ENCODE data around the gene PNLIPRP1. TPM values are rescaled to one million over a fixed set of nuclear protein-coding genes. Genes with fewer than 3 reads are reported as not detected.

PNLIPRP1 gene
- total RNA-seq, 1 donor from 2014 or later, result not detected

DNA sequence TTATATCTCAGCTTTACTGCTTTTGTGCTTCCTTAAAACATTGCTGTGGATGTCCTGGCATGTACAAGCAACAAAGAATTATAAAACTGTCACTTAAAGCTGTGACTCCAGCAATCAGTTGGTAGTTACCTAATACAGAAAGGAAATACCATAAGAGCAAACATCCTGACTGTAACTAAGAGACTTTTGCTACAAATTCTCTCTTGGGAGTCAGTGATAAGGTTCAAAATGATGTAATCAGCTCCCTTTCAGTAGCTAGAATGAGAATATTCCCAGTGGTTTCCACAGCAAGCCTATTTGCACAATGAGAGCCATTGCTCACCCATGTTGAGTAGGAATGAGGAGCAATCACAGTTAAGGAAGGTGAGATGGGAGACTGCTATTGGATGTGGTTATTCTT is 7.6 kb downstream of the PNLIPRP1 start:
- no peaks in the 10 kb centered on the region for H3K9me3 Mint-ChIP-seq (ENCODE audit: low read depth)
- no peaks in the 10 kb centered on the region for H3K36me3 Mint-ChIP-seq (ENCODE audit: low read depth)
- no peak overlapping the region for H3K27ac Mint-ChIP-seq (ENCODE audit: unreplicated experiment)
- no peak for DNase-seq (ENCODE audit: low spot score)
- H3K27me3 Mint-ChIP-seq (ENCODE audit: low read depth), result peaks cover 17% of the 10 kb centered on the region
- no peak overlapping the region for H3K4me3 Mint-ChIP-seq (ENCODE audit: unreplicated experiment)
- H3K4me1 Mint-ChIP-seq (ENCODE audit: low read depth), result no peaks in the 10 kb centered on the region
- TF ChIP-seq, protein P1, sequence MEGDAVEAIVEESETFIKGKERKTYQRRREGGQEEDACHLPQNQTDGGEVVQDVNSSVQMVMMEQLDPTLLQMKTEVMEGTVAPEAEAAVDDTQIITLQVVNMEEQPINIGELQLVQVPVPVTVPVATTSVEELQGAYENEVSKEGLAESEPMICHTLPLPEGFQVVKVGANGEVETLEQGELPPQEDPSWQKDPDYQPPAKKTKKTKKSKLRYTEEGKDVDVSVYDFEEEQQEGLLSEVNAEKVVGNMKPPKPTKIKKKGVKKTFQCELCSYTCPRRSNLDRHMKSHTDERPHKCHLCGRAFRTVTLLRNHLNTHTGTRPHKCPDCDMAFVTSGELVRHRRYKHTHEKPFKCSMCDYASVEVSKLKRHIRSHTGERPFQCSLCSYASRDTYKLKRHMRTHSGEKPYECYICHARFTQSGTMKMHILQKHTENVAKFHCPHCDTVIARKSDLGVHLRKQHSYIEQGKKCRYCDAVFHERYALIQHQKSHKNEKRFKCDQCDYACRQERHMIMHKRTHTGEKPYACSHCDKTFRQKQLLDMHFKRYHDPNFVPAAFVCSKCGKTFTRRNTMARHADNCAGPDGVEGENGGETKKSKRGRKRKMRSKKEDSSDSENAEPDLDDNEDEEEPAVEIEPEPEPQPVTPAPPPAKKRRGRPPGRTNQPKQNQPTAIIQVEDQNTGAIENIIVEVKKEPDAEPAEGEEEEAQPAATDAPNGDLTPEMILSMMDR (IDR thresholded peaks at IDR 0.05), result no peak

DNA sequence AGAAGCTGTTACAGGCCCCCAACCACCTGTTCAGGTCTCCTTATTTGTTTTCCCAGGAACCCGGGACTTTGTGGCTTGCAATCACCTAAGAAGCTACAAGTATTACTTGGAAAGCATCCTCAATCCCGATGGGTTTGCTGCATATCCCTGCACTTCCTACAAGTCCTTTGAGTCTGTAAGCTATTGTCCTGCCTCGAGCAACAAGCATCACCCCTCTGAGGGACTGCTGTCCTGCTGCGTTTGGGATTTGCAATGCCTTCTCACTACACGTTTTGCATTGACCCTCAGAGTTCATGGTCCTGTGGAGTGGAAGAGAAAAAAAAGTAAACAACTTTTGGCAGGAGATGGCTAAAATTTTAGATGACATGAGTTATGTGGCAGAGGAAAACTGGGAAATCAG is 9.2 kb downstream of the PNLIPRP1 start:
- TF ChIP-seq, protein P1 (IDR thresholded peaks at IDR 0.05), result no peak
- Mint-ChIP-seq H3K27me3 (ENCODE audit: low read depth) (peaks cover 13% of the 10 kb centered on the region), H3K27ac (ENCODE audit: unreplicated experiment) (no peak overlapping the region), H3K9me3 (ENCODE audit: low read depth) (no peaks in the 10 kb centered on the region), H3K36me3 (ENCODE audit: low read depth) (no peaks in the 10 kb centered on the region), H3K4me3 (ENCODE audit: unreplicated experiment) (no peak overlapping the region), H3K4me1 (ENCODE audit: low read depth) (no peaks in the 10 kb centered on the region)
- DNase-seq (ENCODE audit: low spot score), result no peak

DNA sequence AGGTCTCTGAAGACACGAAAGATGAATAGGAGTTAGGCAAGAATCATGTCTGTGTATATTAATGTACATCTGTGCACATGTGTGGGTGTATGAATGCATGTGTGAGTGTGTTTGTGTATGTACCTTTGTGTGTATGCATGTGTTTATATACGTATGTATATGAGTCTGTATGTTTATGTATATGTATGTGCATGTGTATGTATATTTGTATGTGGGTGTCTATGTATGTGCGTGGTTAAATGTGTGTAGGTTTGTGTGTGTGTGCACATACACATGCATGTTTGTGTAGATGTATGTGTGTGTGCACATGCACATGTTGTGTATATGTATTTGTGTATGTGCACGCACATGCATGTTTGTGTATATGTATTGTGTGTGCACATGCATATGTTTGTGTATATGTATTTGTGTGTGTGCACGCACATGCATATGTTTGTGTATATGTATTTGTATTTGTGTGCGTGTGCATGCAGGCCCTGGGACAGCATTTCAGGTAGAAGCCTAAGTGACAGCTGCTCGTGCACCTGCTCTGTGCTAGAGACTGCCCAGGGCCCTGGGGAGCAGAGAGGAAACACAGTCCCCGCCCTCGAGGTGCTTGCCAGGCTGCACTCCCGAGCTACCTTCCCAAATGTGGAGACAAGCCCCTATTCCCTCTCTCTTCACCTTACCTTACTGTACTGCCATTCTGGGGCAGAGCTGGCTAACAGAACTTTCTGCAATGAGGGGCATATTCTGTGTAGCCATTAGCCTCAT is 12.1 kb downstream of the PNLIPRP1 start:
- DNase-seq (ENCODE audit: low spot score), result no peak
- H3K4me3 Mint-ChIP-seq (ENCODE audit: unreplicated experiment), result no peak overlapping the region
- H3K27ac Mint-ChIP-seq (ENCODE audit: unreplicated experiment), result no peak overlapping the region
- no peaks in the 10 kb centered on the region for H3K4me1 Mint-ChIP-seq (ENCODE audit: low read depth)
- no peaks in the 10 kb centered on the region for H3K36me3 Mint-ChIP-seq (ENCODE audit: low read depth)
- H3K9me3 Mint-ChIP-seq (ENCODE audit: low read depth), result no peaks in the 10 kb centered on the region
- TF ChIP-seq, protein P1 (IDR thresholded peaks at IDR 0.05), result no peak
- H3K27me3 Mint-ChIP-seq (ENCODE audit: low read depth), result peaks cover 11% of the 10 kb centered on the region

DNA sequence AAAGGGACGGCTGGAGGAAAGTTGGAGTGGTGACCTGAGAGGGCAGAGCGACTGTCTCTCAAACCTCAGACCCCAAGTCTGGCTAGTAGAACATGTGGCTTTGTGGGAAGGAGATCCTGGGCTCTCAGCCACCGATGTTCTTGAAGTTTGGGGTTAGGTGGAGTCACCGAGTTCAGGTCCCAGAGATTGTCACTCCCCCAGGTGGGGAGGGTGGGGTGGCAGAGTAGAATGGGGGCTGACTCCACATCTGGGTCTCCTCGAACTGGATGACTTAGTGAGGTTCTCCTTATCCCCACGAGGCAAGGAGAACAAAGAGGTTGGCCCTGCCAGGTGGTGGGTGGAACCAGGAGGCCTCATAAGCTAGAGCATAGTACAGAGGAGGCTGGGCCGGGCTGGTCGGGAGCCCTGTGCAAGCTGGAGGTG is 15.3 kb downstream of the PNLIPRP1 start:
- Mint-ChIP-seq H3K4me3 (ENCODE audit: unreplicated experiment) (no peak overlapping the region), H3K4me1 (ENCODE audit: low read depth) (no peaks in the 10 kb centered on the region), H3K27ac (ENCODE audit: unreplicated experiment) (no peak overlapping the region), H3K27me3 (ENCODE audit: low read depth) (peaks cover 7% of the 10 kb centered on the region), H3K9me3 (ENCODE audit: low read depth) (no peaks in the 10 kb centered on the region), H3K36me3 (ENCODE audit: low read depth) (no peaks in the 10 kb centered on the region)
- TF ChIP-seq, protein P1 (IDR thresholded peaks at IDR 0.05), result no peak
- DNase-seq (ENCODE audit: low spot score), result no peak

DNA sequence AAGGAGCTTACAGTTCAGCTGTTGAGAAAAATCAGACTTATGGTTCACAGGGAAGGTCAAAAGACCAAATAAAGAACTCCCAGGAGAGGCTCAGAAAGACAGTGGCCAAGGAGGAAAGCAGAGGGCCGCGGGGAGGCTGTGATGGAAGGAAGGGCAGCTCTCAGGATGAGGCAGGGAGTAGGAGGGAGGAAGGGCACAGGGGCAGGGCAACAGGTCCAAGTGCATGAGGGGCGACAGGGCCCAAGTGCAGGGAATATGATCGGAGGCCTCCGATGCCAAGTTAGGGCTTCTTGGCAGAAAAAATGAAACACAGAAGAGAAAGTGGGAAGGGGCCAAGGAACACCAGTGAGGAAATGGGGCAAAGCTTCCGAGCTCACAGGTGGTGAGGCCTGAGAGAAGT is 16.6 kb downstream of the PNLIPRP1 start:
- Mint-ChIP-seq H3K27ac (ENCODE audit: unreplicated experiment) (no peak overlapping the region), H3K9me3 (ENCODE audit: low read depth) (no peaks in the 10 kb centered on the region), H3K4me1 (ENCODE audit: low read depth) (no peaks in the 10 kb centered on the region), H3K36me3 (ENCODE audit: low read depth) (no peaks in the 10 kb centered on the region), H3K4me3 (ENCODE audit: unreplicated experiment) (no peak overlapping the region), H3K27me3 (ENCODE audit: low read depth) (peaks cover 3% of the 10 kb centered on the region)
- TF ChIP-seq, protein P1 (IDR thresholded peaks at IDR 0.05), result no peak
- no peak for DNase-seq (ENCODE audit: low spot score)
